GM12878 (cell line): Measurements from ENCODE around the gene CCL3. TPM values are rescaled to one million over a fixed set of nuclear protein-coding genes. Genes with fewer than 3 reads are reported as not detected.

Experiments used
- ATAC-seq: fragments of 200-7000 bp; cut with Tn5 transposase; 3 replicates; pipeline ENCODE4 v1.9.1; 2020; ENCODE audit warnings: mild to moderate bottlenecking, moderate library complexity
- BruUV-seq: library from RNA; stranded (reverse); fragments of 400-500 nt; replicated peaks from 2 replicates; lab custom pipeline; 2021; lab: Mats Ljungman, UMichigan
- CTCF ChIA-PET: fragments of 300-600 bp; sonication (Branson Sonifier 250); formaldehyde crosslinking; extraction: SDS; loops from one replicate; lab custom pipeline; 2021; ENCODE audit warnings: inconsistent platforms; lab: Yijun Ruan, JAX
- POLR2A ChIA-PET: fragments of 350-600 bp; formaldehyde crosslinking; extraction: SDS; loops from one replicate; lab custom pipeline; 2021; ENCODE audit warnings: inconsistent platforms; lab: Charles Lee
- RAD21 ChIA-PET: fragments of 300-600 bp; sonication (Branson Sonifier 250); formaldehyde crosslinking; loops from one replicate; lab custom pipeline; 2023; ENCODE audit warnings: antibody characterized with exemption; ENCODE audit not compliant: unreplicated experiment; lab: Charles Lee
- SMC1A ChIA-PET: fragments of 300-600 bp; sonication (Branson Sonifier 250); formaldehyde crosslinking; loops from one replicate; lab custom pipeline; 2023; ENCODE audit not compliant: unreplicated experiment, uncharacterized antibody; lab: Charles Lee
- DNase-seq: peaks from one replicate; pipeline ENCODE4 v3.0.0-alpha.2; 2011; ENCODE audit warnings: low read depth, low spot score
- FAIRE-seq: peaks from 3 replicates; lab custom pipeline; 2011; peaks lifted over from hg19 to GRCh38; lab: Jason Lieb, UNC
- H2AFZ ChIP-seq: 2 replicates; pipeline ENCODE4 v1.6.0; 2011; ENCODE audit warnings: low read depth, low read length, control low read depth; ENCODE audit not compliant: control insufficient read depth
- H3K27ac ChIP-seq: 2 replicates; pipeline ENCODE4 v1.5.1; 2011; ENCODE audit warnings: control low read depth; ENCODE audit not compliant: control insufficient read depth, insufficient read depth
- H3K27me3 ChIP-seq, 2 experiments: replicated peaks in 1 of 2; 2 replicates each; pipeline versions ENCODE4 v1.6.0 to v1.6.1; 2011; ENCODE audit warnings: low read length in 1 of 2; ENCODE audit not compliant: control insufficient read depth in 2 of 2, insufficient read depth in 2 of 2
- H3K36me3 ChIP-seq, 2 experiments: 2 replicates each; pipeline ENCODE4 v1.5.1; 2011; ENCODE audit warnings: low read length in 1 of 2; ENCODE audit not compliant: control insufficient read depth in 2 of 2, insufficient read depth in 2 of 2
- H3K4me1 ChIP-seq: 2 replicates; pipeline ENCODE4 v1.6.1; 2011; ENCODE audit warnings: mild to moderate bottlenecking, low read length, moderate library complexity, mixed read lengths; ENCODE audit not compliant: control insufficient read depth, insufficient read depth
- H3K4me2 ChIP-seq: 2 replicates; pipeline ENCODE4 v1.6.0; 2011; ENCODE audit warnings: control low read depth; ENCODE audit not compliant: control insufficient read depth, insufficient read depth
- H3K4me3 ChIP-seq: fragments of 200-600 bp; sonication (generic); 2 replicates; pipeline ENCODE4 v1.5.1; 2016
- H3K79me2 ChIP-seq: 2 replicates; pipeline ENCODE4 v1.6.0; 2011; ENCODE audit warnings: low read length; ENCODE audit not compliant: control insufficient read depth, insufficient read depth
- H3K9ac ChIP-seq: 2 replicates; pipeline ENCODE4 v1.8.0; 2011; ENCODE audit warnings: low read length, control low read depth, mixed read lengths; ENCODE audit not compliant: control insufficient read depth, insufficient read depth
- H3K9me3 ChIP-seq: replicated peaks from 3 replicates; pipeline ENCODE4 v1.5.1; 2011; ENCODE audit warnings: mild to moderate bottlenecking, low read length; ENCODE audit not compliant: control insufficient read depth, insufficient read depth
- H4K20me1 ChIP-seq: 2 replicates; pipeline ENCODE4 v1.6.0; 2011; ENCODE audit not compliant: control insufficient read depth, insufficient read depth
- BMI1 ChIP-seq: fragments of 450-650 bp; IDR thresholded peaks from 2 replicates; pipeline ENCODE4 v1.6.1; 2016; ENCODE audit warnings: mild to moderate bottlenecking, moderate library complexity, borderline replicate concordance
- EP300 ChIP-seq, 2 experiments: fragments of 150-350 bp in 1 of 2; IDR thresholded peaks; 2 replicates each; pipeline ENCODE4 v1.6.1; 2011 to 2012; ENCODE audit warnings: low read depth in 2 of 2, low read length in 2 of 2, borderline replicate concordance in 1 of 2, improper control_type of control experiment in 1 of 2, inconsistent platforms in 1 of 2; ENCODE audit not compliant: control insufficient read depth in 1 of 2
- IKZF1 ChIP-seq: fragments of 450-650 bp; conservative IDR thresholded peaks from 2 replicates; pipeline ENCODE4 v1.6.1; 2017; ENCODE audit warnings: antibody characterized with exemption, mild to moderate bottlenecking
- IKZF2 ChIP-seq, 2 experiments: fragments of 450-650 bp; IDR thresholded peaks; 2 replicates each; pipeline ENCODE4 v1.6.1; 2017; ENCODE audit warnings: mild to moderate bottlenecking in 2 of 2, moderate library complexity in 2 of 2
- MEF2A ChIP-seq: IDR thresholded peaks from 2 replicates; pipeline ENCODE4 v1.6.1; 2011; ENCODE audit warnings: low read depth, mild to moderate bottlenecking, low read length, moderate library complexity; ENCODE audit not compliant: insufficient read depth
- MEF2B ChIP-seq: fragments of 450-650 bp; IDR thresholded peaks from 2 replicates; pipeline ENCODE4 v1.6.1; 2018; ENCODE audit warnings: mild to moderate bottlenecking, moderate library complexity; ENCODE audit not compliant: partially characterized antibody, poor library complexity, severe bottlenecking
- MTA2 ChIP-seq: fragments of 450-650 bp; IDR thresholded peaks from 2 replicates; pipeline ENCODE4 v1.6.1; 2016; ENCODE audit warnings: low read depth, mild to moderate bottlenecking, moderate library complexity
- NFYB ChIP-seq: IDR thresholded peaks from 2 replicates; pipeline ENCODE4 v1.6.1; 2011; ENCODE audit warnings: low read depth, mild to moderate bottlenecking, low read length, improper control_type of control experiment, moderate library complexity; ENCODE audit not compliant: insufficient read depth
- NR2F1 ChIP-seq: fragments of 450-650 bp; conservative IDR thresholded peaks from 2 replicates; pipeline ENCODE4 v1.6.1; 2017; ENCODE audit warnings: mild to moderate bottlenecking
- RB1 ChIP-seq: fragments of 450-650 bp; formaldehyde crosslinking; IDR thresholded peaks from 2 replicates; pipeline ENCODE4 v1.6.1; 2017; ENCODE audit warnings: mild to moderate bottlenecking, borderline replicate concordance
- RELB ChIP-seq: fragments of 450-650 bp; IDR thresholded peaks from 2 replicates; pipeline ENCODE4 v1.6.1; 2017; ENCODE audit warnings: low read depth, mild to moderate bottlenecking, moderate library complexity
- RUNX3 ChIP-seq: IDR thresholded peaks from 2 replicates; pipeline ENCODE4 v1.6.1; 2012; ENCODE audit warnings: low read length, inconsistent platforms
- SPI1 ChIP-seq: IDR thresholded peaks from 2 replicates; pipeline ENCODE4 v1.6.1; 2011; ENCODE audit warnings: low read depth, mild to moderate bottlenecking, low read length, moderate library complexity, borderline replicate concordance; ENCODE audit not compliant: insufficient read depth
- whole genome bisulfite sequencing: methylation state at CpG from one replicate; pipeline ENCODE4 v1.1.6; 2016; ENCODE audit warnings: low lambda C conversion rate; ENCODE audit not compliant: insufficient replicate concordance, insufficient coverage; ENCODE audit errors: missing lambda C conversion rate; 5-methylcytosine and 5-hydroxymethylcytosine counted together
- in situ Hi-C: fragments of 300-500 bp; cut with MboI; formaldehyde crosslinking; loops from 9 replicates; pipeline ENCODE4 v1.14.3; 2018; ENCODE audit warnings: mixed read lengths
- intact Hi-C: fragments of 100-400 bp; cut with micrococcal nuclease; formaldehyde crosslinking; loops from one replicate; pipeline ENCODE4 v1.14.2; 2022; ENCODE audit not compliant: unreplicated experiment
- polyA plus RNA-seq, 11 experiments: library from polyadenylated mRNA; depleted of rRNA in 4 of 11; unstranded in 6 of 11; stranded (reverse) in 5 of 11; fragments of >200 nt; fragmentation: Nextera tagmentation in 4 of 11; fragmentation: Illumina TruSeq in 1 of 11; extraction: Ambion mirVana in 4 of 11; extraction: Trizol in 1 of 11; gene quantifications; 1 replicate in 1 of 11; 2 replicates in 10 of 11; pipeline versions ENCODE4 v1.2.1 to v1.2.3, GENCODE V29; 2011 to 2016; ENCODE audit warnings: inconsistent platforms in 2 of 11, missing spikeins in 2 of 11, low read depth in 1 of 11
- total RNA-seq, 4 experiments: library from RNA; depleted of rRNA in 3 of 4; stranded (reverse); fragments of >200 nt in 3 of 4; fragmentation: Illumina TruSeq in 1 of 4; extraction: Trizol in 1 of 4; gene quantifications; 2 replicates each; pipeline versions ENCODE4 v1.2.1 to v1.2.3, GENCODE V29; 2013 to 2021
- TF ChIP-seq, protein P1 (sequence below): IDR thresholded peaks from 2 replicates; pipeline ENCODE4 v1.6.1; 2012; ENCODE audit warnings: improper control_type of control experiment, low read depth, low read length; ENCODE audit not compliant: insufficient replicate concordance

CCL3 gene
- total and polyA plus RNA-seq, 10 of the 15 experiments (the other 5 are each of a cell fraction or from before 2014, with no cell fraction given), result 96.5 to 1,488 (median 199) TPM

DNA sequence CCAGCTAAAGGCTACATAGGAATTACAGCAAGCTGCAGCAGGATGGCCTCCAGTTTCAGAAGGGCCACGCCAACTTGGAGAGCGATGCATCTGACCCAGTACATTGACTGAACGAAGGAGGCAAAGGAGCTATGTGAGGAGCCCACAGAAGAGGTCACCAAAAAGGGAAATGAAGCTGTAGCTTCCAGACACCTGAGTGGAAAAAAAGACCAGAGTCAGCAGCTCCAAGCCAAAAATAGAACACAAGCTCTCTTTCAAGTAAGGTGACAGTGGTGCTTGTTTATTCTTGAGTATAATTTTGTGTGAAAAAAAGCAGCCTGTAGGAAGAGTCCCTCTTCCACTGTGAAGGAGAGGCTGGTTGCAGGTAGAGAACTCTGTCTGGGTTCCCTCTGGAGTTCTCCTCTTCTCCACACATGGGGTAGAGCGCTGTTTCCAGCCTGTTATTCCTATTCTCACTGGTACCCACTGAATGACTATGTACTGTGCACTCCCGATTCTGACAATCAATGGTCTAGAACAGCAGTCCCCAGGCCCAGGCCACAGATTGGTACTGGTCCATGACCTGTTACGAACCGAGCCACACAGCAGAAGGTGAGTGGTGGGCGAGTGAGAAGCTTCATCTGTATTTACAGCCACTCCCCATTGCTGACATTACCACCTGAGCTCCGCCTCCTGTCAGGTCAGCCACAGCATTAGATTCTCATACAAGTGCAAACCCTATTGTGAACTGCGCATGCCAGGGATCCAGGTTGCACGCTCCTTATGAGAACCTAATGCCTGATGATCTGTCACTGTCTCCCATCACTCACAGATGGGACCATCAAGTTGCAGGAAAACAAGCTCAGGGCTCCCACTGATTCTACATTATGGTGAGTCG is 28.8 kb upstream of the CCL3 start:
- Histone ChIP-seq H3K36me3 (no peaks in the 10 kb centered on the region), H3K79me2 (no peaks in the 10 kb centered on the region), H3K4me3 (no peak overlapping the region), H3K27ac (no peak overlapping the region), H3K9me3 (no peaks in the 10 kb centered on the region; the same call in 2 of the 3 replicates), H3K4me1 (peaks cover 18% of the 10 kb centered on the region), H2AFZ (no peak overlapping the region), H3K4me2 (peak overlapping the region; percentile 46; the same call in 1 of the 2 replicates), H3K27me3 (no peaks in the 10 kb centered on the region), H4K20me1 (no peaks in the 10 kb centered on the region), H3K9ac (no peak overlapping the region)
- no peak for FAIRE-seq
- WGBS, result 88% methylated on average over 12 of the region's 12 CpGs
- BruUV-seq, result no TSS peak
- ChIA-PET SMC1A (interaction anchor here (0.7 to 9.0 kb wide), 15 partner anchors 9 to 143 kb away, joined by 3 to 128 read pairs (median 4); partner anchors contain the start of genes CCL3 and CCL4), CTCF (interaction anchor here (0.9 to 4.9 kb wide), 7 partner anchors 8 to 46 kb away, joined by 3 to 36 read pairs (median 7); partner anchors contain the start of gene CCL3), POLR2A (interaction anchor here (0.6 to 3.7 kb wide), 10 partner anchors 10 to 143 kb away, joined by 3 to 16 read pairs (median 4); partner anchors contain the start of genes CCL3 and CCL4), RAD21 (interaction anchor here (0.6 to 4.3 kb wide), 15 partner anchors 10 to 143 kb away, joined by 3 to 36 read pairs (median 6); partner anchors contain the start of genes CCL3 and CCL4)
- in situ Hi-C loops, result no loop called here
- intact Hi-C loops, result no loop called here
- no peak for DNase-seq
- ATAC-seq, result peak; percentile 29
- TF ChIP-seq, protein P1, sequence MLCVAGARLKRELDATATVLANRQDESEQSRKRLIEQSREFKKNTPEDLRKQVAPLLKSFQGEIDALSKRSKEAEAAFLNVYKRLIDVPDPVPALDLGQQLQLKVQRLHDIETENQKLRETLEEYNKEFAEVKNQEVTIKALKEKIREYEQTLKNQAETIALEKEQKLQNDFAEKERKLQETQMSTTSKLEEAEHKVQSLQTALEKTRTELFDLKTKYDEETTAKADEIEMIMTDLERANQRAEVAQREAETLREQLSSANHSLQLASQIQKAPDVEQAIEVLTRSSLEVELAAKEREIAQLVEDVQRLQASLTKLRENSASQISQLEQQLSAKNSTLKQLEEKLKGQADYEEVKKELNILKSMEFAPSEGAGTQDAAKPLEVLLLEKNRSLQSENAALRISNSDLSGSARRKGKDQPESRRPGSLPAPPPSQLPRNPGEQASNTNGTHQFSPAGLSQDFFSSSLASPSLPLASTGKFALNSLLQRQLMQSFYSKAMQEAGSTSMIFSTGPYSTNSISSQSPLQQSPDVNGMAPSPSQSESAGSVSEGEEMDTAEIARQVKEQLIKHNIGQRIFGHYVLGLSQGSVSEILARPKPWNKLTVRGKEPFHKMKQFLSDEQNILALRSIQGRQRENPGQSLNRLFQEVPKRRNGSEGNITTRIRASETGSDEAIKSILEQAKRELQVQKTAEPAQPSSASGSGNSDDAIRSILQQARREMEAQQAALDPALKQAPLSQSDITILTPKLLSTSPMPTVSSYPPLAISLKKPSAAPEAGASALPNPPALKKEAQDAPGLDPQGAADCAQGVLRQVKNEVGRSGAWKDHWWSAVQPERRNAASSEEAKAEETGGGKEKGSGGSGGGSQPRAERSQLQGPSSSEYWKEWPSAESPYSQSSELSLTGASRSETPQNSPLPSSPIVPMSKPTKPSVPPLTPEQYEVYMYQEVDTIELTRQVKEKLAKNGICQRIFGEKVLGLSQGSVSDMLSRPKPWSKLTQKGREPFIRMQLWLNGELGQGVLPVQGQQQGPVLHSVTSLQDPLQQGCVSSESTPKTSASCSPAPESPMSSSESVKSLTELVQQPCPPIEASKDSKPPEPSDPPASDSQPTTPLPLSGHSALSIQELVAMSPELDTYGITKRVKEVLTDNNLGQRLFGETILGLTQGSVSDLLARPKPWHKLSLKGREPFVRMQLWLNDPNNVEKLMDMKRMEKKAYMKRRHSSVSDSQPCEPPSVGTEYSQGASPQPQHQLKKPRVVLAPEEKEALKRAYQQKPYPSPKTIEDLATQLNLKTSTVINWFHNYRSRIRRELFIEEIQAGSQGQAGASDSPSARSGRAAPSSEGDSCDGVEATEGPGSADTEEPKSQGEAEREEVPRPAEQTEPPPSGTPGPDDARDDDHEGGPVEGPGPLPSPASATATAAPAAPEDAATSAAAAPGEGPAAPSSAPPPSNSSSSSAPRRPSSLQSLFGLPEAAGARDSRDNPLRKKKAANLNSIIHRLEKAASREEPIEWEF, result no peak
- TF ChIP-seq BMI1 (0 out of 2 replicates have a peak, but pooled peaks have one; percentile 14), SPI1 (0 out of 2 replicates have a peak, but pooled peaks have one; percentile 20), IKZF2 (IDR thresholded peaks at IDR 0.05) (peak; percentile 52 to 70; a peak in 2 of 4 replicates), NFYB (no peak), NR2F1 (0 out of 2 replicates have a peak, but pooled peaks have one; percentile 14), RELB (peak; percentile 40), IKZF1 (peak; percentile 58), MEF2B (peak; percentile 72), EP300 (IDR thresholded peaks at IDR 0.05; ENCODE audit: borderline replicate concordance in 1 of 2, control insufficient read depth in 1 of 2, low read depth in 2 of 2, low read length in 2 of 2) (peak; percentile 25 to 35; a peak in 1 of 4 replicates), RUNX3 (peak; percentile 25; the same call in 1 of the 2 replicates), MEF2A (0 out of 2 replicates have a peak, but pooled peaks have one; percentile 27), MTA2 (0 out of 2 replicates have a peak, but pooled peaks have one; percentile 34), RB1 (no peak)
